ENCODE data around the gene MEX3C.

- TF ChIP-seq CTCF (IDR thresholded peaks at IDR 0.05; ENCODE audit: insufficient read depth, low read length, poor library complexity, severe bottlenecking) (no peak), EZH2phosphoT487 (conservative IDR thresholded peaks at IDR 0.05; ENCODE audit: low read length) (no peak)
Measured at GRCh38 chr18:51128533-51128932, 68.9 kb downstream of the MEX3C start.

Measured in SU-DHL-6 (cell line).